ENCODE data around the gene GFM1.

Gene GFM1

GRCh38 chr3:158739078-158739477 is 94.8 kb downstream of the GFM1 start:
- Mint-ChIP-seq H3K27me3 (peaks cover 4% of the 10 kb centered on the region), H3K4me1 (ENCODE audit: low read depth) (no peaks in the 10 kb centered on the region), H3K4me3 (no peak overlapping the region), H3K9me3 (peaks cover 8% of the 10 kb centered on the region), H3K27ac (no peak overlapping the region), H3K36me3 (ENCODE audit: low read depth) (peaks cover 8% of the 10 kb centered on the region)
- intact Hi-C loops (cut with micrococcal nuclease), result no loop called here

- Mint-ChIP-seq H3K4me1 (ENCODE audit: low read depth) (no peaks in the 10 kb centered on the region), H3K9me3 (peaks cover 8% of the 10 kb centered on the region), H3K27ac (no peak overlapping the region), H3K4me3 (no peak overlapping the region), H3K27me3 (peaks cover 4% of the 10 kb centered on the region), H3K36me3 (ENCODE audit: low read depth) (peaks cover 9% of the 10 kb centered on the region)
- intact Hi-C loops (cut with micrococcal nuclease), result no loop called here
Measured at GRCh38 chr3:158739661-158740060, 95.3 kb downstream of the GFM1 start.

Measured in dendritic cell treated with granulocyte-macrophage colony-stimulating factor and Interleukin-4, amounts not matched to agents 40 ng/mL and 50 ng/mL, for 4 days (primary cell).